Central memory CD4-positive, alpha-beta T cell (primary cell): ENCODE measurements around the gene OCA2.

Experiments used
- DNase-seq: peaks from one replicate; pipeline ENCODE4 v3.0.0; 2022

Gene OCA2

DNA sequence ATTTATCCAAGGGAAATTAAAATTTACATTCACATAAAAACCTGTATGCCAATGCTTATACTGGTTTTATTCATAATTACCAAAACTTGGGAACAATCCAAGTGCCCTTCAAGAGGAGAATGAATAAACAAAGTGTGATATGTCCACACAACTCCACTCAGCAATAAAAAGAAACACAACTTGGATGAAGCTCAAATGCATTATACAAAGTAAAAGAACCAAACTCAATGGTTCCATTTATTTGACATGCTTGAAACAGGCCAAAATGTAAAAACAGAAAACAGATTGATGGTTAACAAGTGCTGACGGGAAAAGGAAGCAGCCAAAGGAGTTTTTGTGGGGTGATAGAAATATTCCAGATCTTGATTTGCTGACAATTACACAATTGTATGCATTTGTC, 23.5 kb downstream of the OCA2 start:
- DNase-seq: no peak

DNA sequence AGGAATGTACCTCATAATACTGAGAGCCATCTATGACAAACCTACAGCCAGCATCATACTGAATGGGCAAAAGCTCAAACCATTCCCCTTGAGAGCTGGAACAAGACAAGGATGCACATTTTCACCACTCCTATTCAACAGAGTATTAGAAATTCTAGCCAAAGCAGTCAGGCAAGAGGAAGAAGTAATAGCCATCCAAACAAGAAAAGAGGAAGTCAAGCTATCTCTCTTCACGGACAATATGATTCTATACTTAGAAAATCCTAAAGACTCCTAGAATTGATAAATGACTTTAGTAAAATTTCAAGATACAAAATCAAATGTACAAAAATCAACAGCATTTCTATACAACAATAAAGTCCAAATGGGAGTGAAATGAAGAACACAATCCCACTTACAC, 30.2 kb downstream of the OCA2 start:
- DNase-seq: no peak

DNA sequence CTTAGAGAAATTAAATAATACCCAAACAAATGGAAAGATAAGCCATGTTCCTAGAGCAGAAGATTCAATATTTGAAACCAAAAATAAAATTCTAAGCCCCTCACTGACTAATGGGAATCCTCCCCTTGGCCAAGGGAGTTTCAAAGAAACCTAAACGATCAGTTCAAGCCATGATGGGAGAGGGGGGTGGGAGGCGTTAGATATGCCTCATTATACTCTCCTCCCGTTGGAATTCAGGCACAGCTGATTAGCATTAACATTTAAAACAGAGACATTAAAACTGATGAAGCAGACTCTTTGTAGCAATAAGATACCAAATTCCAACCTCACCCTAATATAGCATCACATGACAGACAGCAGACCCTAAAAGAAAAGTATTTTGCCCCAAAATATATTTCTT, 32.9 kb downstream of the OCA2 start:
- DNase-seq: no peak

DNA sequence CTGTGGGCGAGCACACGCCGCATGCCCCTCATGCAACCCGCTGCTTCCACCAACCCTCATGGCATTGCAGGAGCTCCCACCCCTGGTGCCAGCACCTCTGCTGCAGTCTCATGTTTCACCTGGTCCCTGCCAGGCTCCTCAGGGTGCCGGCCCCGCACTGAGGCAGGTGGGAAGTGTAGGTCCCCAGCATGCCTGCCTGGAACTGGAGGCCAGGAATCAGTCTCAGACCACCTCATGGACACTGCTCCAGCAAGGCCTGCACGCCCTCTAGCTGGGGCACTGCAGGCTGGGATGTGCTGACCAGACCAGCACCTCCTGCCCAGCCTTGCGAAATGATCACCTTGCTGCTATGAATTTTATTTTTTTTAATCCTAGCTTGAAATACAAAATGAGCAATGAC, 39.1 kb downstream of the OCA2 start:
- no peak for DNase-seq

DNA sequence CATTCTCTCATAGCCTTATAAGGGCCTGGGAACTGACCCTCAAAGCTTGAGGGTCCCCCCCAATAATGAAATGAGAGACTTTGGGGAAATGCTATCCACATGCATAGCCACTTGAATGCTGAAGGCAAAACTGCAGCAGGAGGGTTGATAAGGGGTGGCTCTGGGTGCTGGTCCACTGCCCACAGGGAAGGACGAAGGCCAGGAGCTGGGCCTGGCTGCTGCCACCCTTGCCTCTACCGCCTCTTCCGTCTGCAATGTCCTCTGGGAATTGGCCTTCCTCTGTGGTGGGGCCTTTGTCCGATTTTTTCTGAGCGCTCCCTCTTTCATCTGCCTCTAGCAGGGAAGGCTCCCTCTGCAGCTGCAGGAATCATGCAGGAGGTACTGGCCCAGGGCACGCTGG, 41.0 kb downstream of the OCA2 start:
- no peak for DNase-seq

DNA sequence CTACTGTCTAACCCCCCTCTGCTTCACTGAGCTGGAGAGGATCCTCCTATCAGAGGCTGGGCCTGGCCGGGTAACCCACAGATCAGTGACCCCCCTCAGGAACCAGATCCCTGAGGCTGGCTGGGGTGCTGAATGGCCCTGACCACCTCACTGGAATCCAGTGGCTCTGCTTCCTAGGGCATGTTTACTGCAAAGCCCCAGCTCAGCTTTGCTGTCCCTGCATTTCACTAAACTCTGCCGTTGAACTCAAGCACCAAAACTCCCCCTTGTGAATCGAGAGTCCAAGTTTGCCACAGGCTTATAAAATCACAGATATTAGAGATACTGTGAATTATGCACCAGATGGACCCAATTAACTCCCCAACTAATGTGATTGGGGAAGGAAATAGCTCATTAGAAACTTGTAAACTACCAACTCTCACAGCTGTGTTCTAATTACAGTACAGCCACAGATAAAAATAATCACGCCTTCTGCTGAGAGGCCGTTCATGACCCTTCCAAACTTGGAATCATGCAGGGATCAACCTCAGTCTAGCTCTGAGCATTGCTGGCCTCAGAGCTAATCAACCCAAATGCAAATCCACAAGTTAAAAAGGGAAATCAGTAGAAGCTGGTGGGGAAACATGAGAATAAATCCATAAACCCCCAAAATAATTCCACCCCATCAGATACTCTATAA, 47.0 kb downstream of the OCA2 start:
- no peak for DNase-seq

DNA sequence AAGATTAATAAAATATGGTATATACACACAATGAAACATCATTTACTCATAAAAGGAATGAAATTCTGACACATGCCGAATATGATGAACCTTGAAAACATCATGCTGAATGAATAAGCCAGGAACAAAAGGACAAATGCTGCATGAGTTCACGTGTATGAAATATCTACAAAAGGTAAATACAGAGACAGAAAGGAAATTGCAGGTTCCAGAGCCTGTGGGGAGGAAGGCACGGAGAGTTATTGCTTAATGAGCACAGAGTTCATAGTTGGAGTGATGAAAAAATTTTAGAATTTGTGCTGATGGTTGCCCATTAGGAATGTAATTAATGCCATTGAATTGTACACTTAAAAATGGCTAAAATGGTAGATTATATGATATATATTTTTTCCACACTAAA, 49.5 kb downstream of the OCA2 start:
- DNase-seq: no peak

DNA sequence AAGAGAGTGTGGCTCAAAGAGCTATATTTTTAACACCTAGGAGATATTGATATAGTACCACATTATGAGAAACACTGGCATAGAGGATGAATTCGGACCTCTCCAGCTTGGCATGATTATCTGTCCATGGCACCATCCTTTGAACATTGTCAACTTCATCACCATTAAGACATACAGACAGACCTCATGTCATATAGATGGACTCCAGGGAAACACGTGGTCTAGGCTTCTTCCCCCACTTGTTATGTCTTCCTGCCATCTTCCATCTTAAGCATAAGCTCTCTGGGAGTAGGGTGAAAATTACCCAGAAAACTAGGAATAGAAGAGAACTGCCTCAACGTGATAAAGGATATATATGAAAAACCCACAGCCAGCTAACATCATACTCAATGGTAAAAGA, 51.8 kb downstream of the OCA2 start:
- no peak for DNase-seq

DNA sequence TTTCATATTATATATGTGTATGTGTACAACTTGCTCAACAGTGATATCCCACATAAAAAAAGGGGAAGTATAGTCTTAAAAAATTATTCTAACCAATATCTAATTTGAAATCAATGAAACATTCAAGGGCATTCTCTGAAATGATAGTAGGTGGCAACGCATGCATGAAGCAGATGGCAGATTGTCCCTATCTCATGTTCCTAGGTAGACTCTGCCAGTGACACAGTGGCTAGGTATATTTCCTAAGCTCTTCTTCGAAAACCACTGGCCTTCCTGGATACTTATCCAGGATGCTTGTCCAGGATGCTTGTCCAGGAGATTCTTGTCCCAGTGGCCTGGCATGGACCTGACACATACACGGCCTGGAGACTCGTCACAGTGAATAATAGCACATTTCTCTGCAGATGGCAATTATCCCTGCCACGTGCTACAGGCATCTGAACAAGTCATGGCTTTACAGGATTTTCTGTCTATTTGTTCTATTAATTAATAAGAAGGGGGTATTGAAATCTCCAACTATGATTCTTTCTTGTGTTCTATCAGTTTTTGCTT, 54.9 kb downstream of the OCA2 start:
- no peak for DNase-seq

DNA sequence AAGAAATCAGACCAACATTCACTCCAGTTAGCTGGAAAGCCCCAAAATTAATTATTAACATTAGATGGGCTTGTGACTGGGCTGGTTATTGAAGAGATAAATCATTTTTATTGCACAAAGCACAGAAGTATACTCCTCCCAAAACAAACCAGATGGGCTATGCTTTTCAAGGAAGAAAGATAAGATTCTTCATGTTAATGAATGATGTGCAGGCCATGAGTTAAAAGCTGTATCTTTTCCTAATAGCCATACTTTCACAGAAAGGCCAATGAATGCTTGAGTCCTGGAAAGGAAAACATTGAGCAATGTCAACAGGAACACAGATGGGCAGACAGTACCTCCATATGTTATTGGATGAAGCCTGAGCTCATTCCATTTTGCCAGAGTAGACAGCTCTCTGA, 55.4 kb downstream of the OCA2 start:
- DNase-seq: no peak

DNA sequence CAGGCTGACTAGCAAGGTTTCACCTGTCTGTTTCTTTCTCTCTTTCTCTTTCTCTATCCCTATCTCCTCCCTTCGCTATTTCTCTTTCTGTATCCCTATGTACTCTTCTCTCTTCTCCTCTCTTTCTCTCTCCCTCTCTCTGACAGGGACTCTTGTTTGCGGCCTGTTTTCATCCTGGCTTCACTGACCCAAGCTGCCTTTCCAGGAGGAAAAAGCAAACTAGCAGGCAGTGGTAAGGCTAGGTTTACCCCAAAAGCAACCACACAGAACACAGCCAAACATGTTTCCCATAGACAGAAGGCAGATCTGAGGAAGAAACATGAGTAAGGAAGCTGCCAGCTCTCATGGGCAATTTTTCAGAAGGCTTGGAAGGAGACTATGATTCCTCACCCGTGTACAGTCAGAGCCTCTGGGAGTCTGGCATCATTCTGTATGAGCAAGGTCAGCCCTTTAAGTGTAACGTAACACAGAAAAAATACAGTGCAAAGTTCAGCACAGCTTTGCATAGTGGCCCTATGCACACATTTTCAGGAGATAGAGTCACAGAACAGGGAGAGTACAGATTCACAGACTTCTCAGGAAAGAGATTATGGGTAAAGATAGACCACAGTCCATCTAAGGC, 61.0 kb downstream of the OCA2 start:
- DNase-seq: no peak

DNA sequence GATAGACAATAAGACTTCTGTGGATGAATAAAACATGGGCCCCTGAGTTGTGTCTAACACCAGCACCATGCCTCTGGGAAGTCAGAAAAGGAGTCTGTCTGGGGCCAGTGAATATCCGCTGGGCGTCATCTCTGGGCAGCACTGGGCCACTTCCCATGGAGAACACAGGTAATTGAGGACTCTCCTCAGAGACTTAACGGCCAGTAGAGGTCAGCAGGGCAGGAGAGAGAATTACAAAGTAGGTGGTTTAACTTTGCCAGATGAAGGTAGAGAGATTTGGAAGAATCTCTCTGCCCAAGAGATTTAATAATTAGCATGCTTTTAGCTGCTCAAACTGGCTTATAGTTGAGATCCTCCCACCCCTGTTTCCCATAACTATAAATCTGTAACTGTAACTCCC, 65.7 kb downstream of the OCA2 start:
- no peak for DNase-seq

DNA sequence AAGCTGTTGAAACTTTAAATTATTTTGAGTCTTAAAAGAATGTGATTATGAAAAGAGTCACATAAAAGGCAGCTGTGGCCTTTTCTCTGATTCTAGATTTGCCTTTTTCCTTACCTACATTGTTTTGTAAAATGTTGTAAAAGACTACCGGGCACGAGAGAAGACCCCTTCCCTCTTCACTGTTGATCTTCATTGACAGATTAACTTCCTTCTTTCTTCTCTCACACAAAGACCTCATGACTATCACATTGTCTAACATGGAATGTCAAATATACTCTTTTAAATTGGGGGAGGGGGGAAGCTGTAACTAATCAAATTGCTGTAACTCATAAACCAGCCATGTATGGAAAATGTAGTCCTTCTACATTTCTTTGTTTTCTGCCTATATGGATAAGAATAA, 68.3 kb downstream of the OCA2 start:
- DNase-seq: no peak

DNA sequence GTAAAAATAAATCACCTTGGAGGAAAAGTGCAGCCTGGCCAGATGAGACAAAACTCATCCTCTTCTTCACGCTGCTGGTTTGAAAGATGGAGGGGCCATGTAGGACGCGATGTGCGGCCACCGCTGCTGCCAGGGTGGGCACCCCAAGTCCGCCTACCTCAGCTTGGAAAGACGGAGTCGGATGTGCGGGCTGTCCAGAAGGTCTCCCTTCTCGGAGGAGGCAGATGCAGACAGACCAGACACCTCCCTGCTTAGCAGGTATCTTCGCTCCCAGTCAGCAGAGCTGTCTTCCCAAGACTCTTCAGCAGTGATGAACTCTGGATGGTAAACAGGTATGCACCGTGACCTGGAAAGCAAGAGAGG, 71.4 kb downstream of the OCA2 start:
- DNase-seq: no peak

DNA sequence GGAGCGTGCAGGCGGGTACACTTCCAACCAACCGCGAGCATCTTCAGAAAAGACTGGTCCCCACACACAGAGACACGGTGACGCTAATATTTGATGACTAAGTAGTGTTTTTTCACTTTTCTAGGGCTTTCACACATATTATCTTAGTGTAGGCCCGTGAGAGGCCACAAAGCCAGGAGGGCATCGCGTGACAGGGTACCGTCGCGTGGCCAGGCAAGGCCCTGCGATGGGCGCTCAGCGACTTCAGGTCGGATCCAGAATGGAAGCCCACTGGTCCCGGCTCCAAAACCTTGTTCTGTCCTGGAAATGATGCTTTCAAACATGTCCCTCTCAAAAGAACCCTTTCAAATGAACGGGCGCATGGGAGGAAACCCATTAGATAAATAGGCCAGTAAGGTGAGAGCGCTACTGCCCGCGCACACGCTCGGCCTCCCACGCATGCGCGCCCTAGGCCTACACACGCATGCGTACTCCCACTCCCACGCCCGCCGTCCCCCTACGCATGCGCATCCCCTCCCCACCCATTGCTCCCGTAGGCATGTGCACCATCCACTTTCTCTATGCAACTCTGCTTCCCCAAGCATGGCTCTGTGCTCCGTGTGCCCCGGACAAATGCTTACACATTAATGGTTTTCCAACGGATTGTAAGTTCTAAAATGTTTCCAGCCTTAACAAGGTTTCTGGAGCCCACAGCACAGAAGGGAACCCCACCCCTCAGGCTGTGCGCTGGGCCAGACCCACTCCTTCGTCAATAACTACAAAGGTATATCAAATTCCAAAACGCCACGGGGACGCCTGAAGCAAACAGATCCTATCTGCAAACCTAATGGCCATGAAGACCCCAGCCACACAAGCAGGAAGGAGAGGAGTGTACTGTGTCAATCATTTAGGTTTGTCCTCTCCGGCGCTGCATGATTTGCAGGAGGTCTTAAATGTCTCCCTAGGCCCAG, 72.1 kb downstream of the OCA2 start:
- DNase-seq: no peak

DNA sequence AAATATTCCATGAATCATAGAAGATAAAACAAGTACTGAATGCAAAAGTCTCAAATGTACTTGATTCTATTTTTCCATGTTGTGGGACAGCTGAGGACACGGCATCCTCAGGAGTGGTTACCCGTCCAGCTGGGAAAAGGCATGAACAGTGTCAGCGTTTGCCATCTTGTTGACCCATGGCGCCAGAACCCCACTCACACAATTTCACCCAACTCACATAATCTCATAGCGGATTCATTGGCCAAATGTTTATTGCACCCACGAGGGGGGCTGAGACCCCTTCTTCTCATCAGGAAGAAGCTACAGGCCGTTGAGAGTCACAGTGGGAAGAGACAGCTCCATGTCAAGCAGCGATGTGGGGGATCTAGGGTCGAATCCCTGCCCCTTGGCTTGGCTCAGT, 72.9 kb downstream of the OCA2 start:
- DNase-seq: no peak

DNA sequence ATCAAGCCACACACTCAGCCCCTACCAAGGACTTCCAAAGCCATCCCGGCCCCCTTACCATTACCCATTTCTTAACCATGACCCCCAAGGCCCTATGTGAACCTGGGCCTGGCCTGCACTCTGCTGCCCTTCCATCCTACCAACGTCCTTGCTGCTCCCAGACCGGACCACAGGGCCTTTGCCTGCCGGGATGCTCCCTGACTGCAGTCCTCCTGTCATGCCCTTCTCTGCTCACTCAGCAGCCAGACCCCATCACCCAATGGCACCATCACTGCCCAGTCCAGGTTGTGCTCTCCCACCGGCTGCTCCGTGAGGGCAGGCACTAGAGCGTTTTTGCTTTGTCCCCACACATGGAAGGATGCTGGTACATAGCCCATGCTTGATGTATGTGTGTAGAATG, 73.7 kb downstream of the OCA2 start:
- DNase-seq: no peak

DNA sequence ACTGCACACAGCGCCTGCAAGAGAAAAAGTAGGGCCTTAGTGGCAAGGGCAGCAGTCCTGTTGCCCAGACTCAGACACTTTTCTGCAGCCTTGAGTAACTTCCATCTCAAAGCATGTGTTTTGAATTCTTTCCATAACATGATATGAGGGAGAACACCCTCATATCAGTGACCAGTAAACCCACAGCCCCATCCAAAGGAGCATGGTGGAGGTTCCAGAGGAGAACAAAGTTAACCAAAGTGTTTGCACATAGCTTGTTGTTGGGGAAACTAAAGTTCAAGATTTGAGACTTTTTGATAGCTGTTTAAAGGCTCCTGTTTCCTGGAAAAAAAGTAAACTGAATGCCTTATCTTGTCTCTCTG, 74.2 kb downstream of the OCA2 start:
- no peak for DNase-seq

DNA sequence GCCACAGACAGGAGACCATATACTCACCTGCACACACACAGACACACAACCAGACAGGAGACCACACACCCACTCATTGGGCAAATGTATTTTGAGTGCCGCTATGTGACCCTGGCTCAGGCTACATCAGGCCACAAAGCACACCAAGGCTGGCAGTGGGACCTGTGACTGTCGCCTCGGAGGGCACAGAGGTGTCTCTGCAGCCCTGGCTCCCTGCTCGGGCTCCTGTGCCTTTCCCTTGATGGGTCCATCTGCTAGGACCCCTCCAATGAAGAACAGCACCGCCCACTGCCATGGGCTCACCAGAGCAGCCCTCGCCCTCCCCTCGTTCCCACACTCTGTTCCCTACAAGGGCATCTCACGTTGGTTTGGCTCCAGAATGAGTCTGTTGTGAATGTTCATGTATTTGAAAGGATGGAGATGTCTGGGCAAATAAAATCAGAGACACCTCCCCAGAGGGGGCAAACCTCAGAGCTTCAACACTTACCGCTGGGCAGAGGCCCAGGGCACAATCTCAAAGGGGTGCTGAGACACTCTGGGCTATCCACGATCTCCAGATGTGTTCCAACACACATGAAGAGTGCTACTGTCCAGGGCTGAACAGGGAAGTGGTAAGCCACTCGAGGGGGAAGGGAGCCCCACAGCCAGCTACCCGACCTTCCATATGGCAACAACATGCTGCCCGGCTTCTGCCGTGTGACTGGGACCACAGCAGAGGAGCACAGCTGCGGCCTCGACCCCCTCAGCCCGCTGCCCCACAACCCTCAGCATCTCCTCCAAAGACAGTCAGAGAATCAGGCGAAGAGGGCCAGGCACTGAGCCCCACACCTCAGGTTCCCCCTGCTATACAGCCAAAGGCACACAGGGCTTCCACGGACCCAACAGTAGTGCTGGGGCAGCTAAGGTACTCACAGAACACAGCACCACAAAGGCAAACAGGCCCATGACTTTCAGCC, 74.9 kb downstream of the OCA2 start:
- no peak for DNase-seq

DNA sequence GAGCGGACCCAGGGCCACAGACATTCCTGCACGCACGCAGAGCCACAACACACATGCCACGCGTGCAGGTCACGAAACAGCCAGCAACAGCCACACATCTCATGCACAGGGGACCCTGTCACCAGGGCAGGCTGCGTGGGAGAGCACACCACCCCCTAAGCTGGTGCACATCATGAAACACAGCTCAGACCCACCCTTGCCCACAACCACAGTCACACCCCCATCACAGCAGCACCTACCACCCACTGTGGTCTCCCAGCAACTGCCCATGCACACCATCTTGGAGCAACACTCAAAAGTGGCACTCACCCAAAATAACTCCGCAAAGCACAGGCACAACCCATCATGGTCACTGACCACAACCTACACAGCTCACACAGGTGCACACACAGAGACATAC, 75.7 kb downstream of the OCA2 start:
- no peak for DNase-seq

DNA sequence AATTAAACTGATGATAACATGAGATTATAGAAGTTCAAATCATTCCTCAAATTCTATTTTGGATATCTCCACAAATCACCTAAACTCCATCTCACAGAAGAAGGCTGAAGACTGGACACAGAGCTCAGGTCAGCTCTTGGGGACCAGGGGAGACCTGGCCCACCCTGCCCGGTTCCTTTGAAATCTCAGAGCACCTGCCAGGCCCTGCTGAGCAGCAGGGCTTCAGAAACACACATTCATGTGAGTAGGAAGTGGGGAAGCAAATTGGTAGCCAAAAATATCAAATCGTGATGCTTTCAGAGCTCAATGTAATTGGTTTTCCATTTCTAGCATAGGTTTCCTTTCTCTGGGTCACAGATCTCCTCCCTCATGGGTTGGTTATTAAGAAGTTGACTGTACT, 76.2 kb downstream of the OCA2 start:
- DNase-seq: no peak

DNA sequence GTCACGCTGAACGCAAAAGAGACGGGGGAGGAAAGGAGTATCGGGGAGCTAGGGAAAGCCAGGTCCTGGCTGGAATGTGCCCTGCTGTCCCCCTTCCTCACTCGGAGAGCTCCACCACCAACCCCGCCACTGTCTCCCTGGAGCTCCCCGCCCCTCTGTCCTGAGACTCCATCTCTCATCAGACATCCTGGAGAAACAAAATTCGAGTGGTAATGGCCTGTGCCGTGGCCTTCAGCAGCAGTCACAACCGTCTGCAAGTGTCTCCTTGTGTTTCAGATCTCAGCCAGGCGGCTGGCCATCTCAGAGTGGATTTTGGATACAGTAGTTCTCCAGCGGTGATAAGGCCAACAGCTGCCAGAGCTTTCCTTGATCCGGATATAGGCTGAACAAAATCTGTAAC, 76.9 kb downstream of the OCA2 start:
- no peak for DNase-seq
